GM18907 (cell line): ENCODE results near the gene OR4D10.

ENCODE experiments used
- ATAC-seq: cut with Tn5 transposase; IDR thresholded peaks from one replicate; pipeline ENCODE4 v1.9.1; 2021; ENCODE audit warnings: mild to moderate bottlenecking, moderate library complexity; ENCODE audit not compliant: unreplicated experiment

Gene OR4D10

GRCh38 chr11:59523541-59523940 lies 50.4 kb downstream of the OR4D10 start:
- ATAC-seq = no peak

DNA sequence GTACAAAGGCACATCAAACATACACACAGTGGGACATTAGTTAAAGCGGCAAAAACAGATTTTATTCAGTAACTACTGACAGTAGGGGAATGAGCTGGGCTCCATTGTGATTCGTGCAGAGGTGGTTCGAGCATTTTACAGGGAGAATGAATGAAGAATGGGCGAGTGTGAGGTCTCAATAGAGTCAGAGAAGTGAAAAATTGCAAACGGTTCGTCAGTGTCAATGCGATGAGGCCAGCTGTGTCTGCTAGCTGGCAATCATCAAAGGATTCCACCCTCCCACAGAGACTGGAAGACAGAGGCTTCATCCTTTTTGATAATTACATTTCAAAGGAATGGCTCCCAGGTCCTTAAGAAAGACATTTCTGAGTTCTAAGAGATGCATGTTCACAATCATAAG lies 55.6 kb downstream of the OR4D10 start:
- ATAC-seq = no peak
